Middle frontal gyrus (tissue), 1 donor: ENCODE results near the gene PEX14.

ENCODE experiments used
- DNase-seq: peaks from one replicate; pipeline ENCODE4 v3.0.0-alpha.2; 2015; ENCODE audit warnings: low spot score; ENCODE audit errors: extremely low spot score

Gene PEX14

DNA sequence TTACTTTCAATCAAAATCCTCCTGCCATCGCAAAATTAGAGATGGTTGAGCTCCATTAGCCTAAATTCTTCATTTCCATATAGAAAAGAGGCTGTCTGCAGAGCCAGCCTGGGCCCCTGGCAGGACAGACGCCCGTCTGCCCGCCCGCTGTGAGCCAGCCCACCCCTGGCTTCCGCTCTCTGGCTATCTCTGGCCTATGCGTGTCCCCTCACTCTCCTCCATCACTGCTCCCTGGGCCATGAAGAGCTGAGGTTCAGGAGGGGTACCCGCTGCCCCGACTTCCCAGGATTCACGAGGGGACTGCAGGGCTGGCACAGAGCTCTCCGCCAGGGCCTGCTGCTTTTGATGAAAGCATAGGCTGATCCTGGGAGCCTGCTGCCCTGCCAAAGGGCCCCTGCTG, 204.1 kb downstream of the PEX14 start:
- DNase-seq = no peak

DNA sequence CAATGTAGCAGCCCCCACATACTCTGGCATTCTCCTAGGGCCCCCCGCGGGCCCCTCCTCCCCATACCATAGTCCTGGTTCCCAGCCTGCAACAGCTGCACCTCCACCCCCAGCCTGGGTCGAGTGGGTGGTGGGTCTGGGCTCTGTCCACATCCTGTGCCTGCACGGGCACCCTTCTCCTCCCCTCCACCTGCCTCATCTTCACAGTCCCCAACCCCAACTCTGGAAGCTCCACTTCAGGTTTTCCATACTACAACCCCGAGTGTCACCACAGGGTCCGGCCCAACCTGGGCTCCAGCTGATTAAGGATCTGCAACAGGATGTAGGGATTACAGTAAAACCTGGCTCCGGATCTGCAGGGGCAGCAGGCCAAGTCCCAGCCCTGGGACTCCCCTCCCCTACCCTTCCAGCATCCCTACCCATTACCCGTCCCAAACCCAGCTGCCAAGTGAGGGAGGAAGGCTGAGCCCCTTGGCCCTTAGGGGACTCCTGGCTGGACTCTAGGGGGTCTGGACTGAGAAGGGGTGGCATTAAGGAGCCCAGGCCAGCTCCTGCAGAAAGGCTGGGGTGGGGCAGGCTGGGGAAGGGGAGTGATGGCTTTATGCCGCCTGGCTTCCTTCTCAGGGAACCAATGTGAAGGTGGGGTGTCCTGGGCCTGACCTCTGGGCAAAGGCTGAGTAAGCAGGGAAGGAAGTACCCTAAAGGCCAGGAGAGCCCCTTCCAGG, 204.9 kb downstream of the PEX14 start:
- no peak for DNase-seq
